Tibial artery (tissue), 4 donors: Measurements from ENCODE around the gene AP5B1.

Experiments used
- DNase-seq, 2 donors: peaks; one replicate each; pipeline ENCODE4 v3.0.0-alpha.2; 2019
- H3K27ac ChIP-seq, 2 donors: fragments of 200-600 bp; sonication (generic) in 1 of 2; 1 replicate in 1 of 2; 2 replicates in 1 of 2; pipeline ENCODE4 v1.5.1; 2018 to 2019; ENCODE audit warnings: mild to moderate bottlenecking in 1 of 2
- H3K27me3 ChIP-seq, 2 donors: fragments of 200-600 bp; sonication (generic) in 1 of 2; one replicate each; pipeline versions ENCODE4 v1.5.1 to v1.6.0; 2016 to 2019
- H3K36me3 ChIP-seq, 3 donors: fragments of 200-600 bp; sonication (generic) in 2 of 3; one replicate each; pipeline ENCODE4 v1.5.1; 2016 to 2019; ENCODE audit warnings: mild to moderate bottlenecking in 2 of 3
- H3K4me1 ChIP-seq, 4 donors: fragments of 200-600 bp; sonication (generic) in 2 of 4; 1 replicate in 3 of 4; 2 replicates in 1 of 4; pipeline ENCODE4 v1.5.1; 2016 to 2019
- H3K4me3 ChIP-seq, 2 donors: fragments of 200-600 bp; sonication (generic) in 1 of 2; 1 replicate in 1 of 2; 2 replicates in 1 of 2; pipeline ENCODE4 v1.5.1; 2018 to 2019; ENCODE audit warnings: mild to moderate bottlenecking in 2 of 2
- H3K9me3 ChIP-seq, 3 donors: fragments of 200-600 bp; sonication (generic) in 1 of 3; one replicate each; pipeline ENCODE4 v1.5.1; 2016 to 2019
- CTCF ChIP-seq, 2 experiments: fragments of 200-600 bp in 1 of 2; fragments of 450-650 bp in 1 of 2; IDR thresholded peaks; one replicate each; pipeline ENCODE4 v1.5.1; 2017 to 2019; ENCODE audit warnings: antibody characterized with exemption in 2 of 2, mild to moderate bottlenecking in 1 of 2, moderate library complexity in 1 of 2
- intact Hi-C: fragments of 100-400 bp; cut with DNase I; formaldehyde crosslinking; loops from one replicate; pipeline ENCODE4 v1.15.0; 2023; ENCODE audit warnings: low total_unique reads

The AP5B1 gene

GRCh38 chr11:65745049-65745448 is 35.7 kb downstream of the AP5B1 start:
- H3K27me3 ChIP-seq: no peaks in the 10 kb centered on the region

GRCh38 chr11:65744699-65745042 is 36.1 kb downstream of the AP5B1 start:
- intact Hi-C loops: no loop called here
- H3K27ac ChIP-seq: no peak overlapping the region
- no peaks in the 10 kb centered on the region for H3K36me3 ChIP-seq
- no peaks in the 10 kb centered on the region for H3K4me1 ChIP-seq
- no peaks in the 10 kb centered on the region for H3K27me3 ChIP-seq
- TF ChIP-seq CTCF (IDR thresholded peaks at IDR 0.05): no peak
- no peaks in the 10 kb centered on the region for H3K9me3 ChIP-seq
- H3K4me3 ChIP-seq: no peak overlapping the region
- DNase-seq: no peak

More at GRCh38 chr11:65745049-65745448, 35.7 kb downstream of the AP5B1 start:
- no peak for TF ChIP-seq CTCF (IDR thresholded peaks at IDR 0.05)
- no peaks in the 10 kb centered on the region for H3K4me1 ChIP-seq
- intact Hi-C loops: no loop called here
- no peak for DNase-seq
- no peak overlapping the region for H3K27ac ChIP-seq
- no peak overlapping the region for H3K4me3 ChIP-seq
- no peaks in the 10 kb centered on the region for H3K9me3 ChIP-seq
- no peaks in the 10 kb centered on the region for H3K36me3 ChIP-seq

- Histone ChIP-seq H3K27ac (no peak overlapping the region), H3K4me1 (no peaks in the 10 kb centered on the region), H3K36me3 (no peaks in the 10 kb centered on the region), H3K9me3 (no peaks in the 10 kb centered on the region), H3K4me3 (no peak overlapping the region), H3K27me3 (no peaks in the 10 kb centered on the region)
- intact Hi-C loops: no loop called here
- no peak for TF ChIP-seq CTCF (IDR thresholded peaks at IDR 0.05)
- no peak for DNase-seq
Measured at GRCh38 chr11:65744026-65744698, 36.6 kb downstream of the AP5B1 start.

DNA sequence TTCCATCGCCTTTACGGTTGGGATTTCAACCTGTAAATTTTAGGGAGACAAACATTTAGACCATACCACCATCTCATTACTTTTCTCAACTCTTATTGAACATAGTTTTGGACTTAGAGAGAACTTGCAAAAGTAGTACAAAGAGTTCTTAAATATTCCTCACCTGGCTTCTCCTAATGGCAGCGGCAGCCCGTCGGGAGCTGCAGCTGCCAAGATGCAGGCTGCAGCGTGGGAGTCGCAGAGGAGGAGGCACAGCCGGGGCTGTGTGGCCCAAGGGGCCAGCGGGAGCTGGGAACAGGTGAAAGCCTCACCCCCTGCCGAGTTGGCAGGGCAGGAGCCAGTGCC is 37.1 kb downstream of the AP5B1 start:
- H3K4me3 ChIP-seq: no peak overlapping the region
- DNase-seq: no peak
- no peak overlapping the region for H3K27ac ChIP-seq
- no peaks in the 10 kb centered on the region for H3K4me1 ChIP-seq
- intact Hi-C loops: no loop called here
- no peak for TF ChIP-seq CTCF (IDR thresholded peaks at IDR 0.05)
- no peaks in the 10 kb centered on the region for H3K27me3 ChIP-seq
- H3K36me3 ChIP-seq: no peaks in the 10 kb centered on the region
- no peaks in the 10 kb centered on the region for H3K9me3 ChIP-seq

DNA sequence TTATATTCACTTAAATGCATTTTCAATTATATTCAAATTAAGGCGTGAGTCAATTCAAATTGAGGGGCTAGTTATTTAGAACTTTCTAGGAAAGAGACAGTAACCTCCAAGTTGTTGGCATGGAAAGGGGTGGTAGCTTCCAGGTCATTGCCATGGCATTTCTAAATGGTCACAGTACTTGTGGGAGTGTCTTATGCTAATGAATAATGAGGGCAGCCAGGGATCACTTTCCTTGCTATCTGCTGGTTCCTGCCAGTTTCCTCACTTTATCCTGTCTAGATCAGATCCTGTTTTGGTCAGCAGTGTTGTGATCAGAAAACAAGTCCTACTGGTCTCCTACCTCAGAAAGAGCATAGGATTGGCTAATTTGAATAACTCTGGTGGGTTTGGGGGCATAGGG is 38.4 kb downstream of the AP5B1 start:
- Histone ChIP-seq H3K9me3 (no peaks in the 10 kb centered on the region), H3K27ac (no peak overlapping the region), H3K4me1 (no peaks in the 10 kb centered on the region), H3K27me3 (no peaks in the 10 kb centered on the region), H3K36me3 (no peaks in the 10 kb centered on the region), H3K4me3 (no peak overlapping the region)
- no peak for DNase-seq
- no peak for TF ChIP-seq CTCF (IDR thresholded peaks at IDR 0.05)
- intact Hi-C loops: no loop called here

- DNase-seq: no peak
- Histone ChIP-seq H3K27ac (no peak overlapping the region), H3K4me1 (no peaks in the 10 kb centered on the region), H3K4me3 (no peak overlapping the region), H3K36me3 (no peaks in the 10 kb centered on the region), H3K9me3 (no peaks in the 10 kb centered on the region), H3K27me3 (no peaks in the 10 kb centered on the region)
- intact Hi-C loops: no loop called here
- TF ChIP-seq CTCF (IDR thresholded peaks at IDR 0.05): no peak
Measured at GRCh38 chr11:65741185-65741584, 39.6 kb downstream of the AP5B1 start.
